G401.6 (cell line): ENCODE data around the gene PPP1R26.

Source experiments
- FAIRE-seq: peaks from 2 replicates; lab custom pipeline; 2012; peaks lifted over from hg19 to GRCh38; lab: Jason Lieb, UNC

PPP1R26 gene

GRCh38 chr9:135464181-135464580, 15.4 kb upstream of the PPP1R26 start:
- FAIRE-seq, result no peak

- no peak for FAIRE-seq
Measured at GRCh38 chr9:135468854-135469521, 10.6 kb upstream of the PPP1R26 start.

GRCh38 chr9:135471791-135472640, 7.6 kb upstream of the PPP1R26 start:
- no peak for FAIRE-seq

GRCh38 chr9:135473972-135474543, 5.5 kb upstream of the PPP1R26 start:
- FAIRE-seq, result no peak

GRCh38 chr9:135474915-135475314, 4.7 kb upstream of the PPP1R26 start:
- FAIRE-seq, result peak; percentile 41

- no peak for FAIRE-seq
Measured at GRCh38 chr9:135476561-135477355, 2.8 kb upstream of the PPP1R26 start.

- FAIRE-seq, result no peak
Measured at GRCh38 chr9:135478191-135478590, 1.4 kb upstream of the PPP1R26 start.

- no peak for FAIRE-seq
Measured at GRCh38 chr9:135478829-135479468, 633 bp upstream of the PPP1R26 start.

- FAIRE-seq, result no peak
Measured at GRCh38 chr9:135480071-135480939, 723 bp downstream of the PPP1R26 start.

- no peak for FAIRE-seq
Measured at GRCh38 chr9:135480940-135481310, 1.3 kb downstream of the PPP1R26 start.

- no peak for FAIRE-seq
Measured at GRCh38 chr9:135482015-135482754, 2.6 kb downstream of the PPP1R26 start.

- FAIRE-seq, result no peak
Measured at GRCh38 chr9:135484460-135485277, 5.1 kb downstream of the PPP1R26 start.

GRCh38 chr9:135485385-135485784, 5.8 kb downstream of the PPP1R26 start:
- no peak for FAIRE-seq

GRCh38 chr9:135485832-135486231, 6.2 kb downstream of the PPP1R26 start:
- no peak for FAIRE-seq

GRCh38 chr9:135486267-135487065, 6.9 kb downstream of the PPP1R26 start:
- no peak for FAIRE-seq

- FAIRE-seq, result no peak
Measured at GRCh38 chr9:135487281-135488012, 7.9 kb downstream of the PPP1R26 start.

- no peak for FAIRE-seq
Measured at GRCh38 chr9:135488013-135488330, 8.4 kb downstream of the PPP1R26 start.

- no peak for FAIRE-seq
Measured at GRCh38 chr9:135488527-135488926, 8.9 kb downstream of the PPP1R26 start.
